ENCODE measurements around the gene PROSER3.

DNA sequence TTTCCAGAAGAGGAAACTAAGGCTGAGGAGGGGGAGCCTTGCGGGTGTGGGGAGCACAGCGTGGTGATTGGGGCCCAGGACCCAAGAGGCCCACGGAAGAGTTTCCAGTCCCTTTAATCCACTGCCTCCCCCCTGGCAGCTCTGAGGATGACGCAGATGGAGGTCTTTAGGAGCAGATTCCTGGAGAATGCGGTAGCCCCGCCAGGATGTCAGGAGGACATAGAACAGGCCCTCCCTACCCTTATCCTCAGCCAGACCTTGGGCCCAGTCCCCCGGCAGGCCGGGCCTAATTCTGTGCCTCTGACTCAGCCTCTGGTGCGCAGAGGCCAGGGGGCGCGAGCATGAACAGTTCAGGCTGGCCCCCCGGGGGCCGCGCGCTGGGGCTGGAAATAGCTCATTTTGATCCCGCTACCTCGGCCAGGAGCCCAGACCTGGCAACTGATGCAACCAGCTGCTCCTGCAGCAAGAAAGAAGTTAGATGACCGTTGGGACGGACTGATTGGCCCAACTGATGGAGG is 686 bp upstream of the PROSER3 start:
- TF ChIP-seq, protein P1, sequence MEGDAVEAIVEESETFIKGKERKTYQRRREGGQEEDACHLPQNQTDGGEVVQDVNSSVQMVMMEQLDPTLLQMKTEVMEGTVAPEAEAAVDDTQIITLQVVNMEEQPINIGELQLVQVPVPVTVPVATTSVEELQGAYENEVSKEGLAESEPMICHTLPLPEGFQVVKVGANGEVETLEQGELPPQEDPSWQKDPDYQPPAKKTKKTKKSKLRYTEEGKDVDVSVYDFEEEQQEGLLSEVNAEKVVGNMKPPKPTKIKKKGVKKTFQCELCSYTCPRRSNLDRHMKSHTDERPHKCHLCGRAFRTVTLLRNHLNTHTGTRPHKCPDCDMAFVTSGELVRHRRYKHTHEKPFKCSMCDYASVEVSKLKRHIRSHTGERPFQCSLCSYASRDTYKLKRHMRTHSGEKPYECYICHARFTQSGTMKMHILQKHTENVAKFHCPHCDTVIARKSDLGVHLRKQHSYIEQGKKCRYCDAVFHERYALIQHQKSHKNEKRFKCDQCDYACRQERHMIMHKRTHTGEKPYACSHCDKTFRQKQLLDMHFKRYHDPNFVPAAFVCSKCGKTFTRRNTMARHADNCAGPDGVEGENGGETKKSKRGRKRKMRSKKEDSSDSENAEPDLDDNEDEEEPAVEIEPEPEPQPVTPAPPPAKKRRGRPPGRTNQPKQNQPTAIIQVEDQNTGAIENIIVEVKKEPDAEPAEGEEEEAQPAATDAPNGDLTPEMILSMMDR (IDR thresholded peaks at IDR 0.05) = no peak
- no peak for TF ChIP-seq POLR2A (IDR thresholded peaks at IDR 0.05)
